Keratinocyte (primary cell): ENCODE measurements around the gene SIVA1.

ENCODE experiments used
- EZH2 ChIP-seq: IDR thresholded peaks from one replicate; pipeline ENCODE4 v1.6.1; 2012; ENCODE audit warnings: inconsistent platforms, mild to moderate bottlenecking, low read length, moderate library complexity
- TF ChIP-seq, protein P1 (sequence below), 3 experiments: IDR thresholded peaks in 1 of 3; conservative IDR thresholded peaks in 1 of 3; optimal IDR thresholded peaks in 1 of 3; 2 replicates in 2 of 3; 3 replicates in 1 of 3; pipeline versions ENCODE3 to v1.5.1; 2011; ENCODE audit warnings: low read length in 3 of 3, mild to moderate bottlenecking in 3 of 3, moderate library complexity in 2 of 3, control low read depth in 1 of 3, inconsistent platforms in 1 of 3; ENCODE audit not compliant: insufficient read depth in 2 of 3; ENCODE audit errors: extremely low read depth in 1 of 3

DNA sequence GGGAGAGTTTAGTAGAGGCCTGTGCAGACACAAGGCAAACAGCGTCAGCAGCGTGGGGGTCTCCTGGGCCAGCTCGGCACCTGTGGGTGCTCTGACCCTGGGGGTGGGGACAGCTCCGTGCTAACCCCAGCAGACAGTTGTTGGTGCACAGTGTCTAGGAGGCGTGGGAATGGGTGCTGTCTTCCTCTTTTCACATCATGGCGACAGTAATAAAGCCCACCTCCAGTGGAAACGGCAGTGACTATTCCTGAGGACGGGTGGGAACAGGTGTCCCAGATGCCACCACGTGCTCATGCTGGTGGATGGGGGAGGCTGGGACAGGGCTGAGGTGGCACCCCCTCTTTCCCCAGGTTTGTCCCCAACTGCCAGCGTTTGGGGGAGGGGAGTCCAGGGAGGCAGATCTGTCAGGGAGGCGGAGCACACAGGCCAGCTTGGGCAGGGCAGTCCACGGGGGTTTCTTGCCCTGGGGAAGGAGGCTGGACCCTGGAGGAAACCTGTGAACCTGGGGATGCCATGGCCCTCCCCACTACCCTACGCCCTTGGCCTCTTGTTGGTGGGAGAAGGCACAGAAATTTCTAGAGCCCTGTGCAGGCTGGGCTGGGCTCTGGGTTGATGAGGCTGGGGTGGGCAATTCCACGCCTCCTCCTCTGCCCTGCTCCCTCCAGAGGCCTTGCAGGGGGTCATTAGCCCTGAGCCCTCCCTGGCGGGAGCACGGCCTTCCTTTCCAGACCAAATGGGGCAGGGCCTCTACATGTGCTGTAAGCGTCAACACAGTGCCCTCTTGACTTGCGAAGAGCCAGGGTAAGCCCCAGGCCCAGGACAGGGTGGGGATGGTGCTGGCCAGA lies 51.8 kb downstream of the SIVA1 start:
- TF ChIP-seq, protein P1, sequence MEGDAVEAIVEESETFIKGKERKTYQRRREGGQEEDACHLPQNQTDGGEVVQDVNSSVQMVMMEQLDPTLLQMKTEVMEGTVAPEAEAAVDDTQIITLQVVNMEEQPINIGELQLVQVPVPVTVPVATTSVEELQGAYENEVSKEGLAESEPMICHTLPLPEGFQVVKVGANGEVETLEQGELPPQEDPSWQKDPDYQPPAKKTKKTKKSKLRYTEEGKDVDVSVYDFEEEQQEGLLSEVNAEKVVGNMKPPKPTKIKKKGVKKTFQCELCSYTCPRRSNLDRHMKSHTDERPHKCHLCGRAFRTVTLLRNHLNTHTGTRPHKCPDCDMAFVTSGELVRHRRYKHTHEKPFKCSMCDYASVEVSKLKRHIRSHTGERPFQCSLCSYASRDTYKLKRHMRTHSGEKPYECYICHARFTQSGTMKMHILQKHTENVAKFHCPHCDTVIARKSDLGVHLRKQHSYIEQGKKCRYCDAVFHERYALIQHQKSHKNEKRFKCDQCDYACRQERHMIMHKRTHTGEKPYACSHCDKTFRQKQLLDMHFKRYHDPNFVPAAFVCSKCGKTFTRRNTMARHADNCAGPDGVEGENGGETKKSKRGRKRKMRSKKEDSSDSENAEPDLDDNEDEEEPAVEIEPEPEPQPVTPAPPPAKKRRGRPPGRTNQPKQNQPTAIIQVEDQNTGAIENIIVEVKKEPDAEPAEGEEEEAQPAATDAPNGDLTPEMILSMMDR (optimal IDR thresholded peaks at IDR 0.05 in 1 of 3, IDR thresholded peaks at IDR 0.05 in 1 of 3, conservative IDR thresholded peaks at IDR 0.05 in 1 of 3; ENCODE audit: extremely low read depth in 1 of 3, insufficient read depth in 2 of 3, low read length in 3 of 3): no peak
- no peak for TF ChIP-seq EZH2
